ENCODE results near the gene COL27A1. TPM values are rescaled to one million over a fixed set of nuclear protein-coding genes. Genes with fewer than 3 reads are reported as not detected.

The COL27A1 gene
- total and polyA plus RNA-seq, 2 donors from 2014 or later, result 13.6 to 45.6 TPM

- intact Hi-C loops (cut with DNase I), result no loop called here
- peaks cover 0 to 8% (median 0%) of the 10 kb centered on the region in 3 donors for H3K9me3 ChIP-seq (ENCODE audit: control insufficient read depth in 2 of 3, insufficient read depth in 1 of 3, low read length in 3 of 3)
- H3K36me3 ChIP-seq (ENCODE audit: control insufficient read depth in 2 of 3, insufficient read depth in 3 of 3, low read length in 3 of 3), result no peaks in the 10 kb centered on the region
- no peak for TF ChIP-seq CTCF (IDR thresholded peaks at IDR 0.05; ENCODE audit: borderline replicate concordance, extremely low read depth, insufficient read depth)
- no peak overlapping the region for H3K27ac ChIP-seq (ENCODE audit: low read depth in 2 of 2, low read length in 2 of 2)
- H3K4me1 ChIP-seq (ENCODE audit: control insufficient read depth in 2 of 3, insufficient read depth in 2 of 3, low read depth in 1 of 3, low read length in 3 of 3), result no peaks in the 10 kb centered on the region
- DNase-seq (peak in 1 of 5 donors; percentile 38), FAIRE-seq (no peak)
- no peak overlapping the region for H3K4me3 ChIP-seq (ENCODE audit: low read length in 3 of 3)
- H3K9ac ChIP-seq (ENCODE audit: low read length in 3 of 3), result no peak overlapping the region
- no peaks in the 10 kb centered on the region for H3K27me3 ChIP-seq (ENCODE audit: control insufficient read depth, insufficient read depth, low read length)
Observed at GRCh38 chr9:114130141-114130540, 25.2 kb upstream of the COL27A1 start.

GRCh38 chr9:114130624-114131277 lies 24.6 kb upstream of the COL27A1 start:
- Histone ChIP-seq H3K36me3 (ENCODE audit: control insufficient read depth in 2 of 3, insufficient read depth in 3 of 3, low read length in 3 of 3) (no peaks in the 10 kb centered on the region), H3K4me3 (ENCODE audit: low read length in 3 of 3) (no peak overlapping the region), H3K9ac (ENCODE audit: low read length in 3 of 3) (no peak overlapping the region), H3K4me1 (ENCODE audit: control insufficient read depth in 2 of 3, insufficient read depth in 2 of 3, low read depth in 1 of 3, low read length in 3 of 3) (no peaks in the 10 kb centered on the region), H3K27ac (ENCODE audit: low read depth in 2 of 2, low read length in 2 of 2) (no peak overlapping the region), H3K9me3 (ENCODE audit: control insufficient read depth in 2 of 3, insufficient read depth in 1 of 3, low read length in 3 of 3) (peaks cover 0 to 8% (median 0%) of the 10 kb centered on the region in 3 donors), H3K27me3 (ENCODE audit: control insufficient read depth, insufficient read depth, low read length) (no peaks in the 10 kb centered on the region)
- intact Hi-C loops (cut with DNase I), result no loop called here
- DNase-seq, result peak in 1 of 5 donors; percentile 8
- no peak for TF ChIP-seq CTCF (IDR thresholded peaks at IDR 0.05; ENCODE audit: borderline replicate concordance, extremely low read depth, insufficient read depth)
- no peak for FAIRE-seq

GRCh38 chr9:114131808-114132549 lies 23.4 kb upstream of the COL27A1 start:
- TF ChIP-seq CTCF (IDR thresholded peaks at IDR 0.05; ENCODE audit: borderline replicate concordance, extremely low read depth, insufficient read depth), result no peak

More at GRCh38 chr9:114131808-114132549, 23.4 kb upstream of the COL27A1 start:
- H3K9me3 ChIP-seq (ENCODE audit: control insufficient read depth in 2 of 3, insufficient read depth in 1 of 3, low read length in 3 of 3), result peaks cover 0 to 8% (median 0%) of the 10 kb centered on the region in 3 donors
- FAIRE-seq, result no peak
- no peaks in the 10 kb centered on the region for H3K36me3 ChIP-seq (ENCODE audit: control insufficient read depth in 2 of 3, insufficient read depth in 3 of 3, low read length in 3 of 3)
- H3K27ac ChIP-seq (ENCODE audit: low read depth in 2 of 2, low read length in 2 of 2), result no peak overlapping the region
- no peak overlapping the region for H3K4me3 ChIP-seq (ENCODE audit: low read length in 3 of 3)
- no peak for DNase-seq
- intact Hi-C loops (cut with DNase I), result no loop called here
- no peaks in the 10 kb centered on the region for H3K4me1 ChIP-seq (ENCODE audit: control insufficient read depth in 2 of 3, insufficient read depth in 2 of 3, low read depth in 1 of 3, low read length in 3 of 3)
- no peak overlapping the region for H3K9ac ChIP-seq (ENCODE audit: low read length in 3 of 3)
- no peaks in the 10 kb centered on the region for H3K27me3 ChIP-seq (ENCODE audit: control insufficient read depth, insufficient read depth, low read length)

Data from kidney (tissue), 14 donors.